Mesenteric fat pad (tissue), 1 donor: ENCODE results near the gene TCF23. TPM values are rescaled to one million over a fixed set of nuclear protein-coding genes. Genes with fewer than 3 reads are reported as not detected.
"Not testable (repeated sequence)": the region's sequence is repeated elsewhere in the genome, so short reads cannot be mapped to it uniquely, and the experiment has no call there.

Source experiments
- DNase-seq: peaks from one replicate; pipeline ENCODE4 v3.0.0-alpha.2; 2020; ENCODE audit warnings: low spot score
- long read RNA-seq: library from polyadenylated mRNA; unstranded; transcript quantifications from one replicate; pipeline ENCODE4 v2.0.0, GENCODE V29; 2020
- total RNA-seq: library from RNA; stranded (reverse); fragmentation: NEBNext Ultra II Directional; extraction: Animal tissue kit (Norgen Biotek cat#: 25700); gene quantifications from one replicate; pipeline ENCODE4 v1.2.1, GENCODE V29; 2021
- donor health status: DM: yes; HTN: yes; CAD: no.

Gene TCF23
- total RNA-seq = 0.48 TPM
- long read RNA-seq = 0 reads

- DNase-seq = no peak
Measured at GRCh38 chr2:27148801-27149439, at the start of gene TCF23. Gene TCF23, plus strand, starts transcription at chr2:27149004. Its CDS starts 130 bp downstream, at chr2:27149134.

- no peak for DNase-seq
Measured at GRCh38 chr2:27099334-27099955, 49.4 kb upstream of the TCF23 start.

GRCh38 chr2:27100036-27100435, 48.8 kb upstream of the TCF23 start:
- DNase-seq = no peak

GRCh38 chr2:27102329-27102728, 46.5 kb upstream of the TCF23 start:
- DNase-seq = no peak

GRCh38 chr2:27105981-27106380, 42.8 kb upstream of the TCF23 start:
- DNase-seq = no peak

- DNase-seq = no peak
Measured at GRCh38 chr2:27108221-27108620, 40.6 kb upstream of the TCF23 start.

- DNase-seq = no peak
Measured at GRCh38 chr2:27109083-27109482, 39.7 kb upstream of the TCF23 start.

- DNase-seq = not testable (repeated sequence)
Measured at GRCh38 chr2:27110603-27111352, 38.0 kb upstream of the TCF23 start.

- not testable (repeated sequence) for DNase-seq
Measured at GRCh38 chr2:27111392-27112078, 37.3 kb upstream of the TCF23 start.

- DNase-seq = no peak
Measured at GRCh38 chr2:27115519-27115918, 33.3 kb upstream of the TCF23 start.

GRCh38 chr2:27117995-27118524, 30.7 kb upstream of the TCF23 start:
- DNase-seq = no peak

- no peak for DNase-seq
Measured at GRCh38 chr2:27118525-27119329, 30.1 kb upstream of the TCF23 start, which contains the start of gene CGREF1. Gene CGREF1, minus strand, starts transcription at chr2:27119128. Its CDS starts 14,762 bp downstream, at chr2:27104366.

GRCh38 chr2:27119330-27119670, 29.5 kb upstream of the TCF23 start:
- not testable (repeated sequence) for DNase-seq

- DNase-seq = no peak
Measured at GRCh38 chr2:27121906-27122305, 26.9 kb upstream of the TCF23 start.

- no peak for DNase-seq
Measured at GRCh38 chr2:27122791-27123190, 26.0 kb upstream of the TCF23 start.

- no peak for DNase-seq
Measured at GRCh38 chr2:27123302-27124150, 25.3 kb upstream of the TCF23 start, which contains the start of gene ABHD1. Gene ABHD1, plus strand, starts transcription at chr2:27123815. Its CDS starts 134 bp downstream, at chr2:27123949.

GRCh38 chr2:27125104-27125503, 23.7 kb upstream of the TCF23 start:
- DNase-seq = no peak

GRCh38 chr2:27126252-27126710, 22.5 kb upstream of the TCF23 start:
- no peak for DNase-seq

GRCh38 chr2:27127883-27128667, 20.7 kb upstream of the TCF23 start:
- DNase-seq = no peak
